Fibroblast of the aortic adventitia (primary cell): ENCODE measurements around the gene CTXN2. TPM values are rescaled to one million over a fixed set of nuclear protein-coding genes. Genes with fewer than 3 reads are reported as not detected.
A peak's percentile ranks its signal among the peaks of the same experiment; 100 is the strongest.

Experiments
- DNase-seq: peaks from one replicate; pipeline ENCODE4 v3.0.0-alpha.2; 2010; ENCODE audit warnings: low read depth
- H3K4me3 ChIP-seq: 2 replicates; pipeline ENCODE4 v1.5.1; 2011; ENCODE audit warnings: low read depth, mild to moderate bottlenecking, control low read depth, low read length, moderate library complexity
- CTCF ChIP-seq: IDR thresholded peaks from 2 replicates; pipeline ENCODE4 v1.5.1; 2011; ENCODE audit warnings: mild to moderate bottlenecking, low read length, control low read depth, inconsistent platforms; ENCODE audit not compliant: insufficient read depth
- total RNA-seq: library from RNA; depleted of rRNA; stranded (reverse); fragments of >200 nt; gene quantifications from 2 replicates; pipeline ENCODE4 v1.2.3, GENCODE V29; 2012; ENCODE audit warnings: low replicate concordance

The CTXN2 gene
- total RNA-seq = not detected in 2 replicates

- TF ChIP-seq CTCF = no peak
- DNase-seq = no peak
- H3K4me3 ChIP-seq = no peak within 1 kb of the TSS
Measured at GRCh38 chr15:48191574-48192225, at the start of gene CTXN2. CTXN2 (plus strand) TSS chr15:48191665; CDS start chr15:48201301, 9,636 bp downstream.

GRCh38 chr15:48143856-48144255, 47.6 kb upstream of the CTXN2 start:
- no peak overlapping the region for H3K4me3 ChIP-seq
- DNase-seq = peak; percentile 39
- no peak for TF ChIP-seq CTCF

GRCh38 chr15:48144889-48145288, 46.6 kb upstream of the CTXN2 start:
- no peak for TF ChIP-seq CTCF
- peak; percentile 24 for DNase-seq
- H3K4me3 ChIP-seq = no peak overlapping the region

GRCh38 chr15:48145923-48146322, 45.5 kb upstream of the CTXN2 start:
- no peak for TF ChIP-seq CTCF
- DNase-seq = peak; percentile 26
- H3K4me3 ChIP-seq = no peak overlapping the region

- no peak for DNase-seq
- H3K4me3 ChIP-seq = no peak overlapping the region
- TF ChIP-seq CTCF = no peak
Measured at GRCh38 chr15:48147358-48147757, 44.1 kb upstream of the CTXN2 start.

- DNase-seq = peak; percentile 73
- TF ChIP-seq CTCF = no peak
- no peak overlapping the region for H3K4me3 ChIP-seq
Measured at GRCh38 chr15:48149858-48150257, 41.6 kb upstream of the CTXN2 start.

GRCh38 chr15:48153526-48153925, 37.9 kb upstream of the CTXN2 start:
- no peak for TF ChIP-seq CTCF
- DNase-seq = no peak
- H3K4me3 ChIP-seq = no peak overlapping the region
